Measurements from ENCODE around the gene TUT4. TPM values are rescaled to one million over a fixed set of nuclear protein-coding genes. Genes with fewer than 3 reads are reported as not detected.
"Not testable (repeated sequence)": the region's sequence is repeated elsewhere in the genome, so short reads cannot be mapped to it uniquely, and the experiment has no call there.

Gene TUT4
- total RNA-seq, 1 donor from 2014 or later, result 103 TPM

DNA sequence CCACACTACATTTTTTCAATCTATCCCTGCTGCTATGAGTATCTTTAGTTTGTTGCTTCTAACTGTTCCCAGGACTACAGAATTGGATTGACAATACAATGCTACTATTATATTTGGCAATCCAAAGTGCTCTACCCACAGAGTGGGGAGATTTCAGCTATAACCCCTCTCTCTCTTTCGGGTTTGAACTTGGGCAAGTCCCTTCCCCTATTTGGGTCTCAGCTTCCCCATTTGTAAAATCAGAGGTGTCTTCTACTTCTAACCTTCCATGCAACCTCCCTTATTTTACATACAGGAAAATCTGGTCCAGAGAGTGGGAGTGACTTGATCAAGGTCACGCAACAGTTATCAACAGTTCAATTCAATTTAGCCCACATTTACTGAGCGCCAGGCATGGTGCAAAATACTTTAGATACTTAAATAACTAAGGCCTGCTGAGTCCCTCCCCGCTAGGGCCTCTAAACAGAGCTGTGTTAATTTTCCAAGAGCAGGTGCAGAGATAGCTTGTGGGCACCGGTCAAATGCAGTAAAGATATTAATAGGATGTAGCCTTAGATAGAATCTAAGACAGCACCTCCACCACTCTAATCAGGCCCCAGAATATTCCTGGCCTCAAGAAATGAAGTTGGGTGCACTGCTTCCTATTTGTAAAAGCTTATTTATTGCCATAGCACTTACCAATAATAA, 39.9 kb upstream of the TUT4 start:
- H3K27me3 ChIP-seq (ENCODE audit: control insufficient read depth in 3 of 3, insufficient read depth in 3 of 3, low read length in 3 of 3), result no peaks in the 10 kb centered on the region
- peak overlapping the region; percentile 32 to 51 (median 34) for H3K9ac ChIP-seq (ENCODE audit: low read depth in 1 of 3, low read length in 3 of 3)
- H3K9me3 ChIP-seq (ENCODE audit: control insufficient read depth in 3 of 3, low read length in 3 of 3), result no peaks in the 10 kb centered on the region
- peaks cover 14 to 21% (median 17%) of the 10 kb centered on the region in 3 donors for H3K4me1 ChIP-seq (ENCODE audit: control insufficient read depth in 3 of 3, insufficient read depth in 3 of 3, low read length in 3 of 3)
- H3K4me3 ChIP-seq (ENCODE audit: low read length in 3 of 3), result no peak overlapping the region
- H3K36me3 ChIP-seq (ENCODE audit: control insufficient read depth in 3 of 3, insufficient read depth in 3 of 3, low read length in 3 of 3), result no peaks in the 10 kb centered on the region
- peak overlapping the region; percentile 73 for H3K27ac ChIP-seq (ENCODE audit: low read depth, low read length)

GRCh38 chr1:52590266-52590665, 37.4 kb upstream of the TUT4 start:
- Histone ChIP-seq H3K4me1 (ENCODE audit: control insufficient read depth in 3 of 3, insufficient read depth in 3 of 3, low read length in 3 of 3) (peaks cover 16 to 21% (median 18%) of the 10 kb centered on the region in 3 donors), H3K36me3 (ENCODE audit: control insufficient read depth in 3 of 3, insufficient read depth in 3 of 3, low read length in 3 of 3) (no peaks in the 10 kb centered on the region), H3K27me3 (ENCODE audit: control insufficient read depth in 3 of 3, insufficient read depth in 3 of 3, low read length in 3 of 3) (no peaks in the 10 kb centered on the region), H3K9ac (ENCODE audit: low read depth in 1 of 3, low read length in 3 of 3) (no peak overlapping the region), H3K9me3 (ENCODE audit: control insufficient read depth in 3 of 3, low read length in 3 of 3) (no peaks in the 10 kb centered on the region), H3K27ac (ENCODE audit: low read depth, low read length) (no peak overlapping the region), H3K4me3 (ENCODE audit: low read length in 3 of 3) (no peak overlapping the region)

- H3K36me3 ChIP-seq (ENCODE audit: control insufficient read depth in 3 of 3, insufficient read depth in 3 of 3, low read length in 3 of 3), result no peaks in the 10 kb centered on the region
- H3K9ac ChIP-seq (ENCODE audit: low read depth in 1 of 3, low read length in 3 of 3), result no peak overlapping the region
- H3K27me3 ChIP-seq (ENCODE audit: control insufficient read depth in 3 of 3, insufficient read depth in 3 of 3, low read length in 3 of 3), result no peaks in the 10 kb centered on the region
- H3K4me1 ChIP-seq (ENCODE audit: control insufficient read depth in 3 of 3, insufficient read depth in 3 of 3, low read length in 3 of 3), result peaks cover 5 to 12% (median 10%) of the 10 kb centered on the region in 3 donors
- H3K9me3 ChIP-seq (ENCODE audit: control insufficient read depth in 3 of 3, low read length in 3 of 3), result no peaks in the 10 kb centered on the region
- no peak overlapping the region for H3K27ac ChIP-seq (ENCODE audit: low read depth, low read length)
- H3K4me3 ChIP-seq (ENCODE audit: low read length in 3 of 3), result no peak overlapping the region
Observed at GRCh38 chr1:52588535-52588934, 35.6 kb upstream of the TUT4 start.

- Histone ChIP-seq H3K9me3 (ENCODE audit: control insufficient read depth in 3 of 3, low read length in 3 of 3) (no peaks in the 10 kb centered on the region), H3K27me3 (ENCODE audit: control insufficient read depth in 3 of 3, insufficient read depth in 3 of 3, low read length in 3 of 3) (no peaks in the 10 kb centered on the region), H3K9ac (ENCODE audit: low read depth in 1 of 3, low read length in 3 of 3) (no peak overlapping the region), H3K4me3 (ENCODE audit: low read length in 3 of 3) (no peak overlapping the region), H3K36me3 (ENCODE audit: control insufficient read depth in 3 of 3, insufficient read depth in 3 of 3, low read length in 3 of 3) (no peaks in the 10 kb centered on the region), H3K4me1 (ENCODE audit: control insufficient read depth in 3 of 3, insufficient read depth in 3 of 3, low read length in 3 of 3) (peaks cover 5 to 8% (median 5%) of the 10 kb centered on the region in 3 donors), H3K27ac (ENCODE audit: low read depth, low read length) (no peak overlapping the region)
Observed at GRCh38 chr1:52588027-52588426, 35.1 kb upstream of the TUT4 start.

DNA sequence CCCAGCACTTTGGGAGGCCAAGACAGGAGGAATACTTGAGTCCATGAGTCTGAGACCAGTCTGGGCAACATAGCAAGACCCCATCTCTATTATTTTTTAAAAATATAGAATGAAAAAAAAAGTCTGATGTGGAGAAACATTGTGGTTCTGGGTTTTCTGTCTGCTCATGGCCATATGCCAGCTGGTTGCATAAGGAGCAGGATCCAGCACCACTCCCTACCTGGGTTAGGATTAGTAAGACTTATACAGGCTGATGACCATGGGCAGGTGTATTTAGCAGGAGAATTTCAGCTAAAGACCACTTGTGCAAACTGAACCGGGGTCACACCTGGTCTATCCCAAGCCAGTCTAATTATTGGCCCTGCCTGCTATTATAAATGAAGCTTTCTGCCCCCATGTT, 32.6 kb upstream of the TUT4 start:
- Histone ChIP-seq H3K4me3 (ENCODE audit: low read length in 3 of 3) (no peak overlapping the region), H3K4me1 (ENCODE audit: control insufficient read depth in 3 of 3, insufficient read depth in 3 of 3, low read length in 3 of 3) (peaks cover 0 to 4% (median 0%) of the 10 kb centered on the region in 3 donors), H3K9ac (ENCODE audit: low read depth in 1 of 3, low read length in 3 of 3) (no peak overlapping the region), H3K9me3 (ENCODE audit: control insufficient read depth in 3 of 3, low read length in 3 of 3) (no peaks in the 10 kb centered on the region), H3K36me3 (ENCODE audit: control insufficient read depth in 3 of 3, insufficient read depth in 3 of 3, low read length in 3 of 3) (no peaks in the 10 kb centered on the region), H3K27me3 (ENCODE audit: control insufficient read depth in 3 of 3, insufficient read depth in 3 of 3, low read length in 3 of 3) (no peaks in the 10 kb centered on the region), H3K27ac (ENCODE audit: low read depth, low read length) (no peak overlapping the region)

- no peaks in the 10 kb centered on the region for H3K9me3 ChIP-seq (ENCODE audit: control insufficient read depth in 3 of 3, low read length in 3 of 3)
- no peak overlapping the region for H3K4me3 ChIP-seq (ENCODE audit: low read length in 3 of 3)
- H3K4me1 ChIP-seq (ENCODE audit: control insufficient read depth in 3 of 3, insufficient read depth in 3 of 3, low read length in 3 of 3), result peaks cover 0 to 4% (median 0%) of the 10 kb centered on the region in 3 donors
- H3K27me3 ChIP-seq (ENCODE audit: control insufficient read depth in 3 of 3, insufficient read depth in 3 of 3, low read length in 3 of 3), result no peaks in the 10 kb centered on the region
- H3K9ac ChIP-seq (ENCODE audit: low read depth in 1 of 3, low read length in 3 of 3), result no peak overlapping the region
- H3K27ac ChIP-seq (ENCODE audit: low read depth, low read length), result no peak overlapping the region
- no peaks in the 10 kb centered on the region for H3K36me3 ChIP-seq (ENCODE audit: control insufficient read depth in 3 of 3, insufficient read depth in 3 of 3, low read length in 3 of 3)
Observed at GRCh38 chr1:52582116-52582696, 29.3 kb upstream of the TUT4 start.

- no peaks in the 10 kb centered on the region for H3K27me3 ChIP-seq (ENCODE audit: control insufficient read depth in 3 of 3, insufficient read depth in 3 of 3, low read length in 3 of 3)
Observed at GRCh38 chr1:52580283-52580682, 27.4 kb upstream of the TUT4 start.

GRCh38 chr1:52579415-52579814, 26.5 kb upstream of the TUT4 start:
- Histone ChIP-seq H3K27me3 (ENCODE audit: control insufficient read depth in 3 of 3, insufficient read depth in 3 of 3, low read length in 3 of 3) (no peaks in the 10 kb centered on the region), H3K36me3 (ENCODE audit: control insufficient read depth in 3 of 3, insufficient read depth in 3 of 3, low read length in 3 of 3) (no peaks in the 10 kb centered on the region), H3K9ac (ENCODE audit: low read depth in 1 of 3, low read length in 3 of 3) (no peak overlapping the region), H3K4me1 (ENCODE audit: control insufficient read depth in 3 of 3, insufficient read depth in 3 of 3, low read length in 3 of 3) (no peaks in the 10 kb centered on the region), H3K9me3 (ENCODE audit: control insufficient read depth in 3 of 3, low read length in 3 of 3) (no peaks in the 10 kb centered on the region), H3K27ac (ENCODE audit: low read depth, low read length) (no peak overlapping the region), H3K4me3 (ENCODE audit: low read length in 3 of 3) (no peak overlapping the region)

More at GRCh38 chr1:52580283-52580682, 27.4 kb upstream of the TUT4 start:
- no peaks in the 10 kb centered on the region for H3K9me3 ChIP-seq (ENCODE audit: control insufficient read depth in 3 of 3, low read length in 3 of 3)
- no peak overlapping the region for H3K9ac ChIP-seq (ENCODE audit: low read depth in 1 of 3, low read length in 3 of 3)
- H3K36me3 ChIP-seq (ENCODE audit: control insufficient read depth in 3 of 3, insufficient read depth in 3 of 3, low read length in 3 of 3), result no peaks in the 10 kb centered on the region
- H3K4me3 ChIP-seq (ENCODE audit: low read length in 3 of 3), result no peak overlapping the region
- H3K4me1 ChIP-seq (ENCODE audit: control insufficient read depth in 3 of 3, insufficient read depth in 3 of 3, low read length in 3 of 3), result no peaks in the 10 kb centered on the region
- no peak overlapping the region for H3K27ac ChIP-seq (ENCODE audit: low read depth, low read length)

DNA sequence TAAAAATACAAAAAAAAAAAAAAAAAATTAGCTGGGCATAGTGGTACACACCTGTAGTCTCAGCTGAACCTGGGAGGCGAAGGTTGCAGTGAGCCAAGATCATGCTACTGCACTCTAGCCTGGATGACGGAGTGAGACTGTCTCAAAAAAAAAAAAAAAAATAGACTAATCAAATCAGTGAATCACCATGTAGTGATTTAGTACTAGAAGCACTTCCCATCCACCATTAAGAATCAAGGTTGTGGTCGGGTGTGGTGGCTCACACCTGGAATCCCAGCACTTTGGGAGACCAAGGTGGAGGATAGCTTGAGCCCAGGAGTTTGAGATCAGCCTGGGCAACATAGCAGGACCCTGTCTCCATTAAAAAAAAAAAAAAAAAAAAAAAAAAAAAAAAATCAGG, 25.2 kb upstream of the TUT4 start:
- not testable (repeated sequence) for H3K4me1 ChIP-seq (ENCODE audit: control insufficient read depth in 3 of 3, insufficient read depth in 3 of 3, low read length in 3 of 3); H3K27ac ChIP-seq (ENCODE audit: low read depth, low read length); H3K36me3 ChIP-seq (ENCODE audit: control insufficient read depth in 3 of 3, insufficient read depth in 3 of 3, low read length in 3 of 3); H3K9ac ChIP-seq (ENCODE audit: low read depth in 1 of 3, low read length in 3 of 3); H3K27me3 ChIP-seq (ENCODE audit: control insufficient read depth in 3 of 3, insufficient read depth in 3 of 3, low read length in 3 of 3); H3K4me3 ChIP-seq (ENCODE audit: low read length in 3 of 3); H3K9me3 ChIP-seq (ENCODE audit: control insufficient read depth in 3 of 3, low read length in 3 of 3)

- H3K4me1 ChIP-seq (ENCODE audit: control insufficient read depth in 3 of 3, insufficient read depth in 3 of 3, low read length in 3 of 3), result no peaks in the 10 kb centered on the region
- H3K9me3 ChIP-seq (ENCODE audit: control insufficient read depth in 3 of 3, low read length in 3 of 3), result no peaks in the 10 kb centered on the region
- no peak overlapping the region for H3K9ac ChIP-seq (ENCODE audit: low read depth in 1 of 3, low read length in 3 of 3)
- H3K27ac ChIP-seq (ENCODE audit: low read depth, low read length), result no peak overlapping the region
- H3K36me3 ChIP-seq (ENCODE audit: control insufficient read depth in 3 of 3, insufficient read depth in 3 of 3, low read length in 3 of 3), result no peaks in the 10 kb centered on the region
- no peaks in the 10 kb centered on the region for H3K27me3 ChIP-seq (ENCODE audit: control insufficient read depth in 3 of 3, insufficient read depth in 3 of 3, low read length in 3 of 3)
- H3K4me3 ChIP-seq (ENCODE audit: low read length in 3 of 3), result no peak overlapping the region
Observed at GRCh38 chr1:52576074-52576473, 23.2 kb upstream of the TUT4 start.
